Endothelial cell of umbilical vein (primary cell): Measurements from ENCODE around the gene MYH7. TPM values are rescaled to one million over a fixed set of nuclear protein-coding genes. Genes with fewer than 3 reads are reported as not detected.

Source experiments
- BruUV-seq: library from RNA; stranded (reverse); fragments of 400-500 nt; replicated peaks from 2 replicates; lab custom pipeline; 2021; lab: Mats Ljungman, UMichigan
- CTCF ChIA-PET: fragments of 300-600, 350-600 bp; sonication (Branson Sonifier 250); formaldehyde crosslinking; loops from one replicate; lab custom pipeline; 2021; ENCODE audit warnings: antibody characterized with exemption, inconsistent platforms; lab: Charles Lee
- POLR2A ChIA-PET: fragments of 300-600, 350-600 bp; sonication (Branson Sonifier 250); formaldehyde crosslinking; loops from one replicate; lab custom pipeline; 2021; ENCODE audit warnings: antibody characterized with exemption, inconsistent platforms; lab: Charles Lee
- DNase-seq: peaks from one replicate; pipeline ENCODE4 v3.0.0-alpha.2; 2011; ENCODE audit warnings: low read depth, low spot score
- FAIRE-seq: peaks from 2 replicates; lab custom pipeline; 2011; peaks lifted over from hg19 to GRCh38; lab: Jason Lieb, UNC
- H2AFZ ChIP-seq: 2 replicates; pipeline ENCODE4 v1.6.0; 2012; ENCODE audit warnings: low read depth, low read length, control low read depth, inconsistent platforms
- H3K27ac ChIP-seq: 2 replicates; pipeline ENCODE4 v1.5.1; 2011; ENCODE audit warnings: low read depth, mild to moderate bottlenecking, control low read depth, low read length, moderate library complexity; ENCODE audit not compliant: insufficient read depth
- H3K27me3 ChIP-seq, 2 experiments: 2 replicates each; pipeline versions ENCODE4 v1.6.0 to v1.6.1; 2011; ENCODE audit warnings: low read length in 2 of 2, mixed read lengths in 1 of 2; ENCODE audit not compliant: control insufficient read depth in 2 of 2, insufficient read depth in 2 of 2
- H3K36me3 ChIP-seq, 2 experiments: 2 replicates in 1 of 2; 3 replicates in 1 of 2; pipeline ENCODE4 v1.5.1; 2011; ENCODE audit warnings: low read length in 2 of 2, mild to moderate bottlenecking in 1 of 2, moderate library complexity in 1 of 2; ENCODE audit not compliant: control insufficient read depth in 2 of 2, insufficient read depth in 2 of 2; ENCODE audit errors: extremely low read depth in 1 of 2
- H3K4me1 ChIP-seq: 3 replicates; pipeline ENCODE4 v1.5.1; 2011; ENCODE audit warnings: mild to moderate bottlenecking, low read length; ENCODE audit not compliant: control insufficient read depth, insufficient read depth; ENCODE audit errors: extremely low read depth
- H3K4me2 ChIP-seq: 2 replicates; pipeline ENCODE4 v1.6.1; 2011; ENCODE audit warnings: low read length, control low read depth, mixed read lengths; ENCODE audit not compliant: insufficient read depth
- H3K4me3 ChIP-seq, 3 experiments: fragments of 200-600 bp in 1 of 3; sonication (generic), shearing (Covaris generic) in 1 of 3; replicated peaks in 1 of 3; 2 replicates each; pipeline ENCODE4 v1.5.1; 2011 to 2016; ENCODE audit warnings: control low read depth in 3 of 3, low read length in 3 of 3, mild to moderate bottlenecking in 2 of 3, inconsistent platforms in 1 of 3, low read depth in 1 of 3, moderate library complexity in 1 of 3; ENCODE audit not compliant: insufficient read depth in 1 of 3
- H3K79me2 ChIP-seq: 2 replicates; pipeline ENCODE4 v1.6.0; 2012; ENCODE audit warnings: low read length, inconsistent platforms; ENCODE audit not compliant: control insufficient read depth, insufficient read depth
- H3K9ac ChIP-seq: replicated peaks from 2 replicates; pipeline ENCODE3; 2011; ENCODE audit warnings: low read length, control low read depth; ENCODE audit not compliant: insufficient read depth; ENCODE audit errors: extremely low read depth
- H3K9me1 ChIP-seq: replicated peaks from 3 replicates; pipeline ENCODE4 v1.6.0; 2011; ENCODE audit warnings: mild to moderate bottlenecking, low read length; ENCODE audit not compliant: control insufficient read depth, insufficient read depth; ENCODE audit errors: extremely low read depth
- H3K9me3 ChIP-seq: replicated peaks from 2 replicates; pipeline ENCODE4 v1.5.1; 2012; ENCODE audit warnings: low read length, inconsistent platforms; ENCODE audit not compliant: control insufficient read depth, insufficient read depth
- H4K20me1 ChIP-seq: replicated peaks from 2 replicates; pipeline ENCODE3; 2011; ENCODE audit warnings: mild to moderate bottlenecking, low read length; ENCODE audit not compliant: control insufficient read depth, insufficient read depth; ENCODE audit errors: extremely low read depth
- CTCF ChIP-seq, 2 donors: IDR thresholded peaks; 1 replicate in 1 of 2; 2 replicates in 1 of 2; pipeline ENCODE4 v1.5.1; 2011; ENCODE audit warnings: low read length in 2 of 2, mild to moderate bottlenecking in 2 of 2, moderate library complexity in 2 of 2, control low read depth in 1 of 2, inconsistent platforms in 1 of 2, low read depth in 1 of 2; ENCODE audit not compliant: insufficient read depth in 1 of 2; ENCODE audit errors: extremely low read depth in 1 of 2
- EZH2 ChIP-seq: IDR thresholded peaks from 2 replicates; pipeline ENCODE4 v1.6.1; 2012; ENCODE audit warnings: borderline replicate concordance, low read depth, mild to moderate bottlenecking, moderate library complexity, low read length, inconsistent platforms; ENCODE audit not compliant: severe bottlenecking
- FOS ChIP-seq: IDR thresholded peaks from 2 replicates; pipeline ENCODE4 v1.6.1; 2011; ENCODE audit warnings: mild to moderate bottlenecking, low read length, moderate library complexity, borderline replicate concordance; ENCODE audit not compliant: insufficient read depth
- GATA2 ChIP-seq: IDR thresholded peaks from 2 replicates; pipeline ENCODE4 v1.7.0; 2011; ENCODE audit warnings: low read depth, mild to moderate bottlenecking, moderate library complexity, mixed read lengths, low read length; ENCODE audit not compliant: insufficient read length, insufficient read depth
- JUN ChIP-seq: IDR thresholded peaks from 2 replicates; pipeline ENCODE4 v1.6.1; 2011; ENCODE audit warnings: borderline replicate concordance, low read depth; ENCODE audit not compliant: insufficient read length, insufficient read depth
- MAX ChIP-seq: IDR thresholded peaks from 2 replicates; pipeline ENCODE4 v1.6.1; 2011; ENCODE audit not compliant: insufficient read depth, insufficient read length
- MYC ChIP-seq: IDR thresholded peaks from one replicate; pipeline ENCODE4 v1.6.1; 2011; ENCODE audit warnings: mild to moderate bottlenecking, low read depth, low read length
- POLR2A ChIP-seq: IDR thresholded peaks from 2 replicates; pipeline ENCODE4 v1.6.1; 2012; ENCODE audit warnings: low read depth, mild to moderate bottlenecking, control low read depth, low read length
- POLR2AphosphoS5 ChIP-seq: IDR thresholded peaks from 2 replicates; pipeline ENCODE4 v1.6.1; 2012; ENCODE audit warnings: low read depth, mild to moderate bottlenecking, control low read depth, low read length, moderate library complexity; ENCODE audit not compliant: insufficient read depth
- dilution Hi-C: fragments of 300-500 bp; cut with MboI; formaldehyde crosslinking; loops from one replicate; pipeline ENCODE4 v1.15.0; 2019; ENCODE audit warnings: low sequenced_read_pairs; ENCODE audit not compliant: extremely low pct_ligation_motif_present
- intact Hi-C: fragments of 100-400 bp; cut with micrococcal nuclease; formaldehyde crosslinking; loops from one replicate; pipeline ENCODE4 v1.10.0; 2022
- polyA plus RNA-seq, 4 experiments: library from polyadenylated mRNA; depleted of rRNA in 3 of 4; stranded (reverse) in 3 of 4; unstranded in 1 of 4; fragments of >200 nt; gene quantifications; 2 replicates each; pipeline versions ENCODE4 v1.2.1 to v1.2.3, GENCODE V29; 2011 to 2012; ENCODE audit warnings: missing spikeins in 1 of 4
- total RNA-seq: library from RNA; stranded (reverse); gene quantifications from 2 replicates; pipeline ENCODE4 v1.2.3, GENCODE V29; 2021

MYH7 gene
- total and polyA plus RNA-seq, 2 donors (not counting 3 experiments of a cell fraction or from before 2014, with no cell fraction given), result not detected

- no peak overlapping the region for H3K9ac ChIP-seq
- H3K79me2 ChIP-seq, result no peaks in the 10 kb centered on the region
- H3K9me1 ChIP-seq, result no peaks in the 10 kb centered on the region
- dilution Hi-C loops, result no loop called here
- no peaks in the 10 kb centered on the region for H4K20me1 ChIP-seq
- H3K27ac ChIP-seq, result no peak overlapping the region
- no peak overlapping the region for H3K4me3 ChIP-seq
- TF ChIP-seq EZH2, result no peak
- no peak for TF ChIP-seq MYC
- no peak for TF ChIP-seq FOS
- no peak for TF ChIP-seq JUN
- no peak for TF ChIP-seq MAX
- no peak overlapping the region for H2AFZ ChIP-seq
- BruUV-seq, result no TSS peak
- peaks cover 8 to 27% of the 10 kb centered on the region in 2 experiments for H3K27me3 ChIP-seq
- intact Hi-C loops, result no loop called here
- no peak for DNase-seq
- no peak for FAIRE-seq
- CTCF ChIA-PET, result interaction anchor here (0.8 kb wide), 1 partner anchor 9 kb away, joined by 4 read pairs; no protein-coding TSS in a partner anchor
- no peak overlapping the region for H3K4me2 ChIP-seq
- no peaks in the 10 kb centered on the region for H3K4me1 ChIP-seq
- no peaks in the 10 kb centered on the region for H3K9me3 ChIP-seq
- no peaks in the 10 kb centered on the region for H3K36me3 ChIP-seq
- POLR2A ChIA-PET, result no interaction called here
Measured at GRCh38 chr14:23447361-23448350, 12.2 kb upstream of the MYH7 start.

GRCh38 chr14:23446291-23446851 is 10.9 kb upstream of the MYH7 start:
- H3K27ac ChIP-seq, result no peak overlapping the region
- dilution Hi-C loops (no loop called here), intact Hi-C loops (no loop called here)

More at GRCh38 chr14:23446291-23446851, 10.9 kb upstream of the MYH7 start:
- ChIA-PET CTCF (no interaction called here), POLR2A (no interaction called here)
- Histone ChIP-seq H2AFZ (no peak overlapping the region), H4K20me1 (no peaks in the 10 kb centered on the region), H3K9me1 (no peaks in the 10 kb centered on the region), H3K27me3 (peaks cover 8 to 17% of the 10 kb centered on the region in 2 experiments), H3K4me2 (no peak overlapping the region), H3K36me3 (no peaks in the 10 kb centered on the region), H3K4me1 (no peaks in the 10 kb centered on the region), H3K79me2 (no peaks in the 10 kb centered on the region), H3K9me3 (no peaks in the 10 kb centered on the region), H3K9ac (no peak overlapping the region), H3K4me3 (no peak overlapping the region)
- FAIRE-seq (no peak), DNase-seq (no peak)
- TF ChIP-seq MAX, result no peak
- no peak for TF ChIP-seq EZH2
- no peak for TF ChIP-seq POLR2AphosphoS5
- no peak for TF ChIP-seq FOS
- TF ChIP-seq GATA2, result no peak
- no peak for TF ChIP-seq CTCF (IDR thresholded peaks at IDR 0.05; ENCODE audit: extremely low read depth in 1 of 2, insufficient read depth in 1 of 2, low read depth in 1 of 2, low read length in 2 of 2)
- no peak for TF ChIP-seq JUN
- no peak for TF ChIP-seq POLR2A
- no peak for TF ChIP-seq MYC
- no TSS peak for BruUV-seq
